Measurements from ENCODE around the gene CEP44.

GRCh38 chr4:174314274-174314673 lies 30.6 kb downstream of the CEP44 start:
- TF ChIP-seq POLR2A (IDR thresholded peaks at IDR 0.05; ENCODE audit: low read length) = no peak
- TF ChIP-seq GATA1 (IDR thresholded peaks at IDR 0.05; ENCODE audit: low read depth, low read length) = no peak

Data from erythroblast (primary cell).